NCI-H526 treated with DMSO at 0.1 percent for 48 hours (cell line): Measurements from ENCODE around the gene ZNF892.
"Not testable (repeated sequence)": the region's sequence is repeated elsewhere in the genome, so short reads cannot be mapped to it uniquely, and the experiment has no call there.

Experiments used
- DNase-seq: peaks from one replicate; lab custom pipeline; 2025; lab: John Stamatoyannopoulos, UW

The ZNF892 gene

GRCh38 chr2:95207111-95207961 lies at the start of gene ZNF892:
TSS of gene ZNF892 (plus strand) at chr2:95207521. CDS start at chr2:95207816, 295 bp downstream.
- peak; percentile 90 for DNase-seq

GRCh38 chr2:95158441-95158840 lies 48.9 kb upstream of the ZNF892 start:
- DNase-seq: no peak

GRCh38 chr2:95158891-95159619 lies 48.3 kb upstream of the ZNF892 start:
- no peak for DNase-seq

GRCh38 chr2:95159690-95160449 lies 47.5 kb upstream of the ZNF892 start, which contains the start of gene ZNF514:
TSS of gene ZNF514 (minus strand) at chr2:95159848. CDS start at chr2:95153253, 6,595 bp downstream.
- peak; percentile 37 for DNase-seq

- no peak for DNase-seq
Observed at GRCh38 chr2:95165030-95165370, 42.3 kb upstream of the ZNF892 start.

- DNase-seq: peak; percentile 93
Observed at GRCh38 chr2:95165371-95166064, 41.8 kb upstream of the ZNF892 start, which contains the start of gene ZNF2. TSS of gene ZNF2 (plus strand) at chr2:95165809. CDS start at chr2:95176227, 10,418 bp downstream.

GRCh38 chr2:95166065-95166763 lies 41.1 kb upstream of the ZNF892 start:
- no peak for DNase-seq

GRCh38 chr2:95171902-95172301 lies 35.4 kb upstream of the ZNF892 start:
- no peak for DNase-seq

- no peak for DNase-seq
Observed at GRCh38 chr2:95174031-95174542, 33.2 kb upstream of the ZNF892 start.

GRCh38 chr2:95179451-95179850 lies 27.9 kb upstream of the ZNF892 start:
- DNase-seq: no peak

- DNase-seq: no peak
Observed at GRCh38 chr2:95181774-95182173, 25.5 kb upstream of the ZNF892 start.

GRCh38 chr2:95185197-95185596 lies 22.1 kb upstream of the ZNF892 start:
- no peak for DNase-seq

GRCh38 chr2:95185973-95186372 lies 21.3 kb upstream of the ZNF892 start:
- no peak for DNase-seq

- DNase-seq: not testable (repeated sequence)
Observed at GRCh38 chr2:95192956-95193355, 14.4 kb upstream of the ZNF892 start.

- no peak for DNase-seq
Observed at GRCh38 chr2:95203911-95204310, 3.4 kb upstream of the ZNF892 start.

- no peak for DNase-seq
Observed at GRCh38 chr2:95204396-95204795, 2.9 kb upstream of the ZNF892 start.

- no peak for DNase-seq
Observed at GRCh38 chr2:95206096-95206495, 1.2 kb upstream of the ZNF892 start.

- no peak for DNase-seq
Observed at GRCh38 chr2:95208106-95208505, 785 bp downstream of the ZNF892 start.

GRCh38 chr2:95215018-95215612 lies 7.8 kb downstream of the ZNF892 start:
- no peak for DNase-seq

GRCh38 chr2:95220449-95220848 lies 13.1 kb downstream of the ZNF892 start:
- no peak for DNase-seq
